Mucosa of stomach (tissue), 1 donor: ENCODE measurements around the gene PLPP1.
"Not testable (repeated sequence)": the region's sequence is repeated elsewhere in the genome, so short reads cannot be mapped to it uniquely, and the experiment has no call there.

Experiments
- H3K27me3 ChIP-seq: one replicate; pipeline ENCODE4 v1.7.0; 2013; ENCODE audit warnings: mild to moderate bottlenecking, low read length; ENCODE audit not compliant: control insufficient read depth, insufficient read depth
- H3K36me3 ChIP-seq: one replicate; pipeline ENCODE4 v1.7.0; 2013; ENCODE audit warnings: low read length; ENCODE audit not compliant: control insufficient read depth, insufficient read depth
- H3K4me1 ChIP-seq: one replicate; pipeline ENCODE4 v1.7.0; 2013; ENCODE audit warnings: mild to moderate bottlenecking, low read length; ENCODE audit not compliant: control insufficient read depth, insufficient read depth
- H3K4me3 ChIP-seq: one replicate; pipeline ENCODE4 v1.7.0; 2013; ENCODE audit warnings: low read length
- H3K9ac ChIP-seq: one replicate; pipeline ENCODE4 v1.7.0; 2013; ENCODE audit warnings: mild to moderate bottlenecking, low read length, moderate library complexity
- H3K9me3 ChIP-seq: one replicate; pipeline ENCODE4 v1.7.0; 2013; ENCODE audit warnings: mild to moderate bottlenecking, low read length, moderate library complexity; ENCODE audit not compliant: control insufficient read depth
- donor health status: Pancreatic carcinoma.

The PLPP1 gene

GRCh38 chr5:55518831-55519390 is 15.9 kb downstream of the PLPP1 start:
- Histone ChIP-seq H3K9me3 (no peaks in the 10 kb centered on the region), H3K36me3 (no peaks in the 10 kb centered on the region), H3K9ac (no peak overlapping the region), H3K4me1 (peaks cover 37% of the 10 kb centered on the region), H3K27me3 (no peaks in the 10 kb centered on the region), H3K4me3 (no peak overlapping the region)

GRCh38 chr5:55517804-55518203 is 17.0 kb downstream of the PLPP1 start:
- Histone ChIP-seq H3K4me1 (peaks cover 37% of the 10 kb centered on the region), H3K36me3 (no peaks in the 10 kb centered on the region), H3K27me3 (no peaks in the 10 kb centered on the region), H3K9ac (no peak overlapping the region), H3K4me3 (no peak overlapping the region), H3K9me3 (no peaks in the 10 kb centered on the region)

- Histone ChIP-seq H3K4me3 (no peak overlapping the region), H3K9me3 (no peaks in the 10 kb centered on the region), H3K4me1 (peaks cover 36% of the 10 kb centered on the region), H3K27me3 (no peaks in the 10 kb centered on the region), H3K36me3 (no peaks in the 10 kb centered on the region), H3K9ac (no peak overlapping the region)
These were observed 23.8 kb downstream of the PLPP1 start for GRCh38 chr5:55511010-55511409.

GRCh38 chr5:55510523-55510880 is 24.3 kb downstream of the PLPP1 start:
- Histone ChIP-seq H3K9ac (no peak overlapping the region), H3K9me3 (no peaks in the 10 kb centered on the region), H3K4me3 (no peak overlapping the region), H3K27me3 (no peaks in the 10 kb centered on the region), H3K4me1 (peaks cover 31% of the 10 kb centered on the region), H3K36me3 (no peaks in the 10 kb centered on the region)

- peaks cover 29% of the 10 kb centered on the region for H3K4me1 ChIP-seq
- no peaks in the 10 kb centered on the region for H3K27me3 ChIP-seq
- no peak overlapping the region for H3K9ac ChIP-seq
- no peaks in the 10 kb centered on the region for H3K9me3 ChIP-seq
- no peaks in the 10 kb centered on the region for H3K36me3 ChIP-seq
- no peak overlapping the region for H3K4me3 ChIP-seq
These were observed 24.8 kb downstream of the PLPP1 start for GRCh38 chr5:55509796-55510522.

- Histone ChIP-seq H3K9ac (no peak overlapping the region), H3K4me1 (peaks cover 29% of the 10 kb centered on the region), H3K27me3 (no peaks in the 10 kb centered on the region), H3K36me3 (no peaks in the 10 kb centered on the region), H3K4me3 (no peak overlapping the region), H3K9me3 (no peaks in the 10 kb centered on the region)
These were observed 25.7 kb downstream of the PLPP1 start for GRCh38 chr5:55509097-55509496.

- Histone ChIP-seq H3K4me1 (peaks cover 39% of the 10 kb centered on the region), H3K4me3 (no peak overlapping the region), H3K9me3 (no peaks in the 10 kb centered on the region), H3K27me3 (no peaks in the 10 kb centered on the region), H3K36me3 (no peaks in the 10 kb centered on the region), H3K9ac (no peak overlapping the region)
These were observed 27.2 kb downstream of the PLPP1 start for GRCh38 chr5:55507574-55507973.

- H3K27me3 ChIP-seq, H3K9me3 ChIP-seq, H3K9ac ChIP-seq, H3K4me3 ChIP-seq, H3K36me3 ChIP-seq: not testable (repeated sequence)
- peaks cover 36% of the 10 kb centered on the region for H3K4me1 ChIP-seq
These were observed 29.1 kb downstream of the PLPP1 start for GRCh38 chr5:55505711-55506110.

GRCh38 chr5:55503917-55504316 is 30.8 kb downstream of the PLPP1 start:
- H3K9ac ChIP-seq, H3K9me3 ChIP-seq, H3K36me3 ChIP-seq, H3K4me3 ChIP-seq, H3K27me3 ChIP-seq: not testable (repeated sequence)
- H3K4me1 ChIP-seq: peaks cover 24% of the 10 kb centered on the region

- no peaks in the 10 kb centered on the region for H3K36me3 ChIP-seq
- no peaks in the 10 kb centered on the region for H3K9me3 ChIP-seq
- H3K4me3 ChIP-seq: no peak overlapping the region
- peaks cover 20% of the 10 kb centered on the region for H3K4me1 ChIP-seq
- H3K9ac ChIP-seq: no peak overlapping the region
- H3K27me3 ChIP-seq: no peaks in the 10 kb centered on the region
These were observed 32.0 kb downstream of the PLPP1 start for GRCh38 chr5:55502759-55503158.

- H3K36me3 ChIP-seq: no peaks in the 10 kb centered on the region
- H3K9ac ChIP-seq: no peak overlapping the region
- H3K4me1 ChIP-seq: peaks cover 36% of the 10 kb centered on the region
These were observed 36.3 kb downstream of the PLPP1 start for GRCh38 chr5:55498457-55498856.

GRCh38 chr5:55497712-55498111 is 37.1 kb downstream of the PLPP1 start:
- peaks cover 28% of the 10 kb centered on the region for H3K4me1 ChIP-seq
- no peak overlapping the region for H3K4me3 ChIP-seq
- no peaks in the 10 kb centered on the region for H3K36me3 ChIP-seq
- no peak overlapping the region for H3K9ac ChIP-seq
- H3K27me3 ChIP-seq: no peaks in the 10 kb centered on the region
- no peaks in the 10 kb centered on the region for H3K9me3 ChIP-seq

More at GRCh38 chr5:55498457-55498856, 36.3 kb downstream of the PLPP1 start:
- Histone ChIP-seq H3K27me3 (no peaks in the 10 kb centered on the region), H3K4me3 (no peak overlapping the region), H3K9me3 (no peaks in the 10 kb centered on the region)
